Type B pancreatic cell (in vitro differentiated cells): ENCODE results near the gene INHBB. TPM values are rescaled to one million over a fixed set of nuclear protein-coding genes. Genes with fewer than 3 reads are reported as not detected.

Experiments used
- DNase-seq: peaks from one replicate; pipeline ENCODE4 v3.0.0; 2021; ENCODE audit warnings: mixed read lengths; ENCODE audit not compliant: unreplicated experiment; ENCODE audit errors: extremely low spot score
- H3K27ac Mint-ChIP-seq: 2 replicates; pipeline ENCODE4 v1.8.0; 2021; ENCODE audit warnings: mild to moderate bottlenecking, mixed read lengths
- H3K27me3 Mint-ChIP-seq: 2 replicates; pipeline ENCODE4 v1.8.0; 2021; ENCODE audit warnings: mixed read lengths
- H3K36me3 Mint-ChIP-seq: 2 replicates; pipeline ENCODE4 v1.8.0; 2021; ENCODE audit warnings: mixed read lengths
- H3K4me1 Mint-ChIP-seq: one replicate; pipeline ENCODE4 v1.8.0; 2021; ENCODE audit warnings: mixed read lengths; ENCODE audit not compliant: unreplicated experiment
- H3K4me3 Mint-ChIP-seq: 2 replicates; pipeline ENCODE4 v1.8.0; 2021; ENCODE audit warnings: mild to moderate bottlenecking, mixed read lengths
- H3K9me3 Mint-ChIP-seq: 2 replicates; pipeline ENCODE4 v1.8.0; 2021; ENCODE audit warnings: mixed read lengths
- total RNA-seq: library from RNA; stranded (reverse); gene quantifications from 2 replicates; pipeline ENCODE4 v1.2.1, GENCODE V29; 2021; ENCODE audit warnings: low replicate concordance
- TF ChIP-seq, protein P1 (sequence below): fragments of 200-600 bp; sonication (generic); conservative IDR thresholded peaks from 2 replicates; pipeline ENCODE4 v1.5.0; 2021; ENCODE audit warnings: antibody characterized with exemption, mild to moderate bottlenecking

The INHBB gene
- total RNA-seq, 1 donor from 2014 or later, result 7.5 TPM

- TF ChIP-seq, protein P1, sequence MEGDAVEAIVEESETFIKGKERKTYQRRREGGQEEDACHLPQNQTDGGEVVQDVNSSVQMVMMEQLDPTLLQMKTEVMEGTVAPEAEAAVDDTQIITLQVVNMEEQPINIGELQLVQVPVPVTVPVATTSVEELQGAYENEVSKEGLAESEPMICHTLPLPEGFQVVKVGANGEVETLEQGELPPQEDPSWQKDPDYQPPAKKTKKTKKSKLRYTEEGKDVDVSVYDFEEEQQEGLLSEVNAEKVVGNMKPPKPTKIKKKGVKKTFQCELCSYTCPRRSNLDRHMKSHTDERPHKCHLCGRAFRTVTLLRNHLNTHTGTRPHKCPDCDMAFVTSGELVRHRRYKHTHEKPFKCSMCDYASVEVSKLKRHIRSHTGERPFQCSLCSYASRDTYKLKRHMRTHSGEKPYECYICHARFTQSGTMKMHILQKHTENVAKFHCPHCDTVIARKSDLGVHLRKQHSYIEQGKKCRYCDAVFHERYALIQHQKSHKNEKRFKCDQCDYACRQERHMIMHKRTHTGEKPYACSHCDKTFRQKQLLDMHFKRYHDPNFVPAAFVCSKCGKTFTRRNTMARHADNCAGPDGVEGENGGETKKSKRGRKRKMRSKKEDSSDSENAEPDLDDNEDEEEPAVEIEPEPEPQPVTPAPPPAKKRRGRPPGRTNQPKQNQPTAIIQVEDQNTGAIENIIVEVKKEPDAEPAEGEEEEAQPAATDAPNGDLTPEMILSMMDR, result no peak
- Mint-ChIP-seq H3K27ac (no peak overlapping the region), H3K9me3 (no peaks in the 10 kb centered on the region), H3K27me3 (peaks cover 40% of the 10 kb centered on the region), H3K4me1 (peaks cover 5% of the 10 kb centered on the region), H3K4me3 (no peak overlapping the region), H3K36me3 (no peaks in the 10 kb centered on the region)
- DNase-seq, result no peak
These were observed 14.4 kb downstream of the INHBB start for GRCh38 chr2:120360307-120360855.

- Mint-ChIP-seq H3K4me1 (peaks cover 8% of the 10 kb centered on the region), H3K27me3 (peaks cover 35% of the 10 kb centered on the region), H3K27ac (no peak overlapping the region), H3K9me3 (no peaks in the 10 kb centered on the region), H3K4me3 (no peak overlapping the region), H3K36me3 (no peaks in the 10 kb centered on the region)
- DNase-seq, result no peak
- TF ChIP-seq, protein P1, result no peak
These were observed 17.0 kb downstream of the INHBB start for GRCh38 chr2:120362926-120363325.

DNA sequence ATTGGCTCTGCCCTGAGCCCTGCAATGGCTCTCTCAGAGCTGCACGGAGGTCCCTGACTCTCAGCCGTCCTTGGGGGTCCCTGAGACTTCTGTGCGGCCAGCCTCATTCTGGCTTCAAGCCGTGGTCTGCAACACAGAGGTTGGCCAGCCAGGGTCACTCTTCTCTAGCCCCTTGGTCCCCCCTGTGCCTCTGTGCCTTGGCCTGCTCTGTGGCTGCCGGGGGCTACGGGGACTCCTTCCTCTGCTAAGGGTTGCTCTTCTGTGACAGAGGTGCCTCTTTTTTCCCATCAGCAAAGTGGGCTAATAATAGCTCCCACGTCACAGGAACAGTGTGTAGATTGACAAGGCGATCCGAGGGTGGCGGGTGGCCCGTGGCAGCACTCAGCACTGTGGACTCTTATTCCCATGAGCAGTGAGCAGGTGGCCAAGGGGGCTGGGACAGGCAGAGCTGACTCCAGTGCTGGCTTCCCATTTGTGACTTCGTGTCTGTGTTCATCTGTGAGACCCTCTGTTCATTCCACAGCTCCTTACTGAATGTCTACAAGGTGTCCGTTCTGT is 19.4 kb downstream of the INHBB start:
- peaks cover 5% of the 10 kb centered on the region for H3K4me1 Mint-ChIP-seq
- no peak overlapping the region for H3K27ac Mint-ChIP-seq
- no peak overlapping the region for H3K4me3 Mint-ChIP-seq
- H3K9me3 Mint-ChIP-seq, result no peaks in the 10 kb centered on the region
- no peaks in the 10 kb centered on the region for H3K36me3 Mint-ChIP-seq
- H3K27me3 Mint-ChIP-seq, result peaks cover 24% of the 10 kb centered on the region
- DNase-seq, result no peak
- TF ChIP-seq, protein P1, result no peak

GRCh38 chr2:120366698-120367097 is 20.8 kb downstream of the INHBB start:
- no peak for DNase-seq
- Mint-ChIP-seq H3K27ac (no peak overlapping the region), H3K9me3 (no peaks in the 10 kb centered on the region), H3K4me1 (peaks cover 5% of the 10 kb centered on the region), H3K27me3 (peaks cover 19% of the 10 kb centered on the region), H3K36me3 (no peaks in the 10 kb centered on the region), H3K4me3 (no peak overlapping the region)
- TF ChIP-seq, protein P1, result no peak

DNA sequence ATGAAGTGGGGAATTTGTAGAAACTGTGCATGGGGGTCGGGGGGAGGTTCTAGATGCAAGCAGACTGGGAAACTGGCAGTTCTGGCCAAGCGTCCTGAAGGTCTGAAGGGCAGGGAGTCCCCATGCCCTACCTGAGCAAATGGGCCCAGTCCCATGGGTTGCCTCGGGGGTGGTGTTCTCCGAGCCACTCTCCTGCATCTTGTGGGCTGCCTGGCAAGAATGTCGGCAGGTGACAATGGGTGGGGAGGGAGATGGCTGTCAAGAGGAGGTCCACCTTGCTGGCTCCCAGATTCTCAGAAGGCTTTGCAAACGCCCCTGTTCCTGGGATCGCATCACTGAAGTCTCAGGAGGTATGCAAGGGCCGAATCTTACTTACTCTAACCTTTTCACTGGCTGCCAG is 21.3 kb downstream of the INHBB start:
- peaks cover 16% of the 10 kb centered on the region for H3K27me3 Mint-ChIP-seq
- H3K4me3 Mint-ChIP-seq, result no peak overlapping the region
- TF ChIP-seq, protein P1, result no peak
- no peak overlapping the region for H3K27ac Mint-ChIP-seq
- no peaks in the 10 kb centered on the region for H3K36me3 Mint-ChIP-seq
- no peaks in the 10 kb centered on the region for H3K9me3 Mint-ChIP-seq
- no peak for DNase-seq
- peaks cover 5% of the 10 kb centered on the region for H3K4me1 Mint-ChIP-seq
